OCI-LY1 (cell line): ENCODE measurements around the gene SF3A1.

Experiments used
- CTCF ChIP-seq: fragments of 200-600 bp; sonication (generic), shearing (Covaris generic); IDR thresholded peaks from 2 replicates; pipeline ENCODE4 v1.5.1; 2017; ENCODE audit warnings: mild to moderate bottlenecking, antibody characterized with exemption, low read length, moderate library complexity, mixed read lengths
- EZH2 ChIP-seq: fragments of 200-600 bp; sonication (generic), shearing (Covaris generic); IDR thresholded peaks from 2 replicates; pipeline ENCODE4 v1.8.0; 2017; ENCODE audit warnings: borderline replicate concordance, mixed run types, mild to moderate bottlenecking, antibody characterized with exemption, low read length, moderate library complexity, mixed read lengths

- no peak for TF ChIP-seq CTCF
- no peak for TF ChIP-seq EZH2
Observed at GRCh38 chr22:30285176-30285845, 71.4 kb downstream of the SF3A1 start.
